Chondrocyte (in vitro differentiated cells): Measurements from ENCODE around the gene PITX3. TPM values are rescaled to one million over a fixed set of nuclear protein-coding genes. Genes with fewer than 3 reads are reported as not detected.
"Not testable (repeated sequence)": the region's sequence is repeated elsewhere in the genome, so short reads cannot be mapped to it uniquely, and the experiment has no call there.

Source experiments
- DNase-seq: peaks from one replicate; pipeline ENCODE4 v3.0.0; 2021; ENCODE audit warnings: mixed read lengths, low spot score
- H3K27ac Mint-ChIP-seq: one replicate; pipeline ENCODE4 v1.8.0; 2021; ENCODE audit warnings: mild to moderate bottlenecking, moderate library complexity, mixed read lengths; ENCODE audit not compliant: unreplicated experiment
- H3K27me3 Mint-ChIP-seq: 2 replicates; pipeline ENCODE4 v1.8.0; 2021; ENCODE audit warnings: low read depth, mixed read lengths
- H3K36me3 Mint-ChIP-seq: 2 replicates; pipeline ENCODE4 v1.8.0; 2021; ENCODE audit warnings: low read depth, mixed read lengths
- H3K4me1 Mint-ChIP-seq: 2 replicates; pipeline ENCODE4 v1.8.0; 2021; ENCODE audit warnings: low read depth, mild to moderate bottlenecking, mixed read lengths
- H3K4me3 Mint-ChIP-seq: one replicate; pipeline ENCODE4 v1.8.0; 2021; ENCODE audit warnings: mild to moderate bottlenecking, moderate library complexity, mixed read lengths; ENCODE audit not compliant: unreplicated experiment
- H3K9me3 Mint-ChIP-seq: 2 replicates; pipeline ENCODE4 v1.8.0; 2021; ENCODE audit warnings: low read depth, mixed read lengths
- CTCF ChIP-seq: fragments of 200-600 bp; sonication (generic); IDR thresholded peaks from 2 replicates; pipeline ENCODE4 v1.5.0; 2021; ENCODE audit warnings: antibody characterized with exemption, mild to moderate bottlenecking, moderate library complexity
- total RNA-seq: library from RNA; stranded (reverse); gene quantifications from 3 replicates; pipeline ENCODE4 v1.2.1, GENCODE V29; 2021

Gene PITX3
- total RNA-seq, 1 donor from 2014 or later: not detected

- H3K27me3 Mint-ChIP-seq: peaks cover 10% of the 10 kb centered on the region
- DNase-seq: no peak
Observed at GRCh38 chr10:102195296-102195870, 45.9 kb downstream of the PITX3 start.

GRCh38 chr10:102191956-102192355 lies 49.4 kb downstream of the PITX3 start:
- DNase-seq: no peak
- no peaks in the 10 kb centered on the region for H3K4me1 Mint-ChIP-seq
- TF ChIP-seq CTCF: no peak
- no peak overlapping the region for H3K4me3 Mint-ChIP-seq
- peaks cover 3% of the 10 kb centered on the region for H3K36me3 Mint-ChIP-seq
- no peak overlapping the region for H3K27ac Mint-ChIP-seq
- H3K9me3 Mint-ChIP-seq: peaks cover 9% of the 10 kb centered on the region
- H3K27me3 Mint-ChIP-seq: peaks cover 8% of the 10 kb centered on the region

More at GRCh38 chr10:102195296-102195870, 45.9 kb downstream of the PITX3 start:
- Mint-ChIP-seq H3K9me3 (peaks cover 9% of the 10 kb centered on the region), H3K27ac (no peak overlapping the region), H3K36me3 (peaks cover 4% of the 10 kb centered on the region), H3K4me1 (no peaks in the 10 kb centered on the region), H3K4me3 (no peak overlapping the region)
- no peak for TF ChIP-seq CTCF

DNA sequence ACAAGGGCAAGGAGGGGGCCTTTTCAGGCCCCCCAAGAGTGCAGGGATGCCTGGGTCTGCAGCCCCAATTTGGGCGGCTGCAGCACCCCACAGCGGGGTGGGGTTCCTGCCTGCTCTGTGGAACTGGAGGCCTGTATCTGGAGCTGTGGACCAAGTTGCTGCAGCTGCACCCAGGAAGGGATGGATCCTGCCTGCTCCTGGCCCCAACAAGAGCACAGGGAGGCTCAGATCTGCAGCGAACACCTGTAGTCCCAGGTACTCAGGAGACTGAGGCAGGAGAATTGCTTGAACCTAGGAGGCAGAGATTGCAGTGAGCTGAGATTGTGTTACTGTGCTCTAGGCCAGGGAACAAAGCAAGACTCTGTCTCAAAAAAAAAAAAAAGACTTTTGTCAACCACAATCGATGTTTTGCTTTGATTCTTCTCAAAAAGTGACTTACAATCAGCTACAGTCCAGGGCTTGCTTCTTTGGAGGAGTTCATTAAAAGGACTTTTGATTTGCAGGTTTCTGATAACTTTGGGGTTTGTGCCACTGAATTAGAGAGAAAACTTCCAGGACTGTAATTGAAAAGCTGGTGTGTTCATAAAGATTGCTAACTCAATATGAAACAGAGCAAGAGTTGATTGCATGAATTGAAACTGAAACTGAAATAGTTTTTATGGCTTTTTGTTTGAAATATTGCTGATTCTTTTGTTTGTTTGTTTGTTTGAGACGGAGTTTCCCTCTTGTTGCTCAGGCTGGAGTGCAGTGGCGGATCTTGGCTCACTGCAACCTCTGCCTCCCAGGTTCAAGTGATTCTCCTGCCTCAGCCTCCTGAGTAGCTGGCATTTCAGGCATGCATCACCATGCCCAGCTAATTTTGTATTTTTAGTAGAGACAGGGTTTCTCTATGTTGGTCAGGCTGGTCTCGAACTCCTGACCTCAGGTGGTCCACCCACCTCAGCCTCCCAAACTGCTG lies 52.1 kb downstream of the PITX3 start:
- not testable (repeated sequence) for H3K4me1 Mint-ChIP-seq, H3K27me3 Mint-ChIP-seq, DNase-seq, H3K27ac Mint-ChIP-seq, H3K4me3 Mint-ChIP-seq, H3K36me3 Mint-ChIP-seq
- peaks cover 19% of the 10 kb centered on the region for H3K9me3 Mint-ChIP-seq

GRCh38 chr10:102188298-102188940 lies 52.9 kb downstream of the PITX3 start:
- no peaks in the 10 kb centered on the region for H3K27me3 Mint-ChIP-seq
- H3K27ac Mint-ChIP-seq: no peak overlapping the region
- no peak overlapping the region for H3K4me3 Mint-ChIP-seq
- H3K9me3 Mint-ChIP-seq: peaks cover 20% of the 10 kb centered on the region
- DNase-seq: no peak
- peaks cover 3% of the 10 kb centered on the region for H3K36me3 Mint-ChIP-seq
- TF ChIP-seq CTCF: no peak
- H3K4me1 Mint-ChIP-seq: no peaks in the 10 kb centered on the region

DNA sequence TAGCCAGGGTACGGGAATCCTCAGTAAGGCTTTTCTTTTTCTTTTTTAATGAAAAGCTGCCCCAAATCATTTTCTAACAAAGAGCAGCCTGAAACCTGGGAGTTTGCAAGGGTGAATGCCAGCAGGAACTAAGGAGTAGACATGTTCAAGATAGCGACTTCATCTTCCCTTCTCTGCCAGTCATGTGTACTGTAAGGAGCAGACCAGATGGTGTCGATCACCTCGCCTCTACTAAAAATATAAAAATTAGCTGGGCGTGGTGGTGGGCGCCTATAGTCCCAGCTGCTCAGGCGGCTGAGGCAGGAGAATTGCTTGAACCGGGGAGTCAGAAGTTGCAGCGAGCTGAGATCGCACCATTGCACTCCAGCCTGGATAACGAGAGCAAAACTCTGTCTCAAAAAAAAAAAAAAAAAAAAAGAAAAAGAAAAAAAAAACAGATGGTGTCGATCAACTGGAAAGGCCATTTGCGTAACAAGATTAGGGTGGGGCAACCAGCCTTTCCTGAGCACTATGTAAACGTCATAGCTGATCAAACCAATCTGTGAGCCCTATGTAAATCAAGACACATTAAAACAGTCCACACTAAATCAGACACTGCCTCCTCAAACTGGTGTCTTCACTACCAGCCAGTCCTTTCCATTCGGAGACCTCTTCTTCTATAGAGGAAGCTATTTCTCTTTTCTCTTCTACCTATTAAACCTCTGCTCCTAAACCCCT lies 55.3 kb downstream of the PITX3 start:
- peaks cover under 1% of the 10 kb centered on the region for H3K27me3 Mint-ChIP-seq
- TF ChIP-seq CTCF: no peak
- peaks cover 11% of the 10 kb centered on the region for H3K9me3 Mint-ChIP-seq
- DNase-seq: no peak
- no peaks in the 10 kb centered on the region for H3K36me3 Mint-ChIP-seq
- H3K4me1 Mint-ChIP-seq: no peaks in the 10 kb centered on the region
- H3K27ac Mint-ChIP-seq: no peak overlapping the region
- H3K4me3 Mint-ChIP-seq: no peak overlapping the region
